Measurements from ENCODE around the gene C10orf90. TPM values are rescaled to one million over a fixed set of nuclear protein-coding genes. Genes with fewer than 3 reads are reported as not detected.
"Not testable (repeated sequence)": the region's sequence is repeated elsewhere in the genome, so short reads cannot be mapped to it uniquely, and the experiment has no call there.

Gene C10orf90
- total and polyA plus RNA-seq, 9 donors: not detected

DNA sequence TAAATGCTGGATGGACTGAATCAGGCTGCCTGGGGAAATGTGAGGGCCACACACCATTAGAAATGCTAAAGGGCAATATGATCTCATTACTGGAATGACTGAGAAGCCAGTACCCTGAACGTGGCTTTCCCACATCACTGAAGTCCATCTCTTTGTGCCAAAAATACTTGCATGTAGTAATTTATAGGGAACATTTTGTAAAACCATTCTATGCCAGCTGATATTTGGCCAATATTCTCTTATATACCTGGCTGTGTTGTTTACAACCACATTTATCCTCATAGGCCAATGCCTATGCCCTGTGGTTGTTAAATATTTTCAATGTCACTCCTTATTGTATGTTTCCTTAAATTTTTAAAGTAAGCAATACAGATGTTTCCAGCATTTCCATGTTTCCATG is 111.6 kb downstream of the C10orf90 start:
- Histone ChIP-seq H3K27ac (no peak overlapping the region), H3K4me3 (no peak overlapping the region), H3K9me3 (no peaks in the 10 kb centered on the region), H3K4me1 (ENCODE audit: insufficient read depth) (peaks cover 1% of the 10 kb centered on the region), H3K36me3 (no peaks in the 10 kb centered on the region), H3K27me3 (no peaks in the 10 kb centered on the region)
- TF ChIP-seq EP300 (IDR thresholded peaks at IDR 0.05) (no peak), POLR2A (IDR thresholded peaks at IDR 0.05) (no peak)
- TF ChIP-seq, protein P1, sequence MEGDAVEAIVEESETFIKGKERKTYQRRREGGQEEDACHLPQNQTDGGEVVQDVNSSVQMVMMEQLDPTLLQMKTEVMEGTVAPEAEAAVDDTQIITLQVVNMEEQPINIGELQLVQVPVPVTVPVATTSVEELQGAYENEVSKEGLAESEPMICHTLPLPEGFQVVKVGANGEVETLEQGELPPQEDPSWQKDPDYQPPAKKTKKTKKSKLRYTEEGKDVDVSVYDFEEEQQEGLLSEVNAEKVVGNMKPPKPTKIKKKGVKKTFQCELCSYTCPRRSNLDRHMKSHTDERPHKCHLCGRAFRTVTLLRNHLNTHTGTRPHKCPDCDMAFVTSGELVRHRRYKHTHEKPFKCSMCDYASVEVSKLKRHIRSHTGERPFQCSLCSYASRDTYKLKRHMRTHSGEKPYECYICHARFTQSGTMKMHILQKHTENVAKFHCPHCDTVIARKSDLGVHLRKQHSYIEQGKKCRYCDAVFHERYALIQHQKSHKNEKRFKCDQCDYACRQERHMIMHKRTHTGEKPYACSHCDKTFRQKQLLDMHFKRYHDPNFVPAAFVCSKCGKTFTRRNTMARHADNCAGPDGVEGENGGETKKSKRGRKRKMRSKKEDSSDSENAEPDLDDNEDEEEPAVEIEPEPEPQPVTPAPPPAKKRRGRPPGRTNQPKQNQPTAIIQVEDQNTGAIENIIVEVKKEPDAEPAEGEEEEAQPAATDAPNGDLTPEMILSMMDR (IDR thresholded peaks at IDR 0.05): no peak
- intact Hi-C loops (cut with DNase I): no loop called here
- DNase-seq: no peak
- WGBS, 3 donors: 0 to 30% (median 24%) methylated on average over 1 of the region's 1 CpG

DNA sequence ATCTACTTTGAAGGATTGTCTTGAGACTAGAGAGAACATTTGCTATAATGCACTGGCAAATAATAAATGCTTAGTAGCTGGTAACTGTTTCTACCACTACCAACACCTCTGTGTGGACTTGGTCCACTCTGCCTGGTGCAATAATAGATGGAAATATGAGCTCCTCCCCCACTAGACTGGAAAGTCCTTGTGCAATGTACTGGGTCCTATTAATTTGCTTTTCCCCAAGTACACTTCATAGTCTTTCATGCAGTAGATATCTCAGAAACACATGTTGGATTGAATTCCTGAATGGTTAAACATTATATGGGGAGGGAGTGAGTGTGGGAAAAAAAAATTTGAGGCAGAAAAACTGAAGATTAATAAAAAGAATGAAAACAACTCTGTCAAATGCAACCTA is 119.3 kb downstream of the C10orf90 start:
- intact Hi-C loops (cut with DNase I): no loop called here
- H3K27ac ChIP-seq: no peak overlapping the region
- H3K9me3 ChIP-seq: no peaks in the 10 kb centered on the region
- H3K27me3 ChIP-seq: no peaks in the 10 kb centered on the region
- no peak overlapping the region for H3K4me3 ChIP-seq
- DNase-seq: no peak
- H3K4me1 ChIP-seq (ENCODE audit: insufficient read depth): no peaks in the 10 kb centered on the region
- no peaks in the 10 kb centered on the region for H3K36me3 ChIP-seq
- no peak for TF ChIP-seq POLR2A (IDR thresholded peaks at IDR 0.05)
- TF ChIP-seq EP300 (IDR thresholded peaks at IDR 0.05): no peak
- TF ChIP-seq, protein P1 (IDR thresholded peaks at IDR 0.05): no peak

DNA sequence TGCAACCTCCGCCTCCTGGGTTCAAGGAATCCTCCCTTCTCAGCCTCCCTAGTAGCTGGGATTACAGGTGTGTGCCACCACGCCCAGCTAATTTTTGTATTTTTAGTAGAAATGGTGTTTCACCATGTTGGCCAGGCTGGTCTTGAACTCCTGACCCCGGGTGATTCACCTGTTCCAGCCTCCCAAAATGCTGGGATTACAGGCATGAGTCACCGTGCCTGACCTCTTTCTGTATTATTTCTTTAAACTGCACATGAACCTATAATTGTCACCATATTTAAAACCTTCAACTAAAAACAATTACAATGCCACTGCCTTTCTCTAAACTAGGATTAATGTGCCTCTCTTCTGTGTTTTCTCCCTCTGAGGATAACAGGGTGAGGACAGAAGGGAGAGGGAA is 119.9 kb downstream of the C10orf90 start:
- DNase-seq; H3K36me3 ChIP-seq; intact Hi-C loops (cut with DNase I); H3K27me3 ChIP-seq; H3K9me3 ChIP-seq; H3K4me3 ChIP-seq; H3K27ac ChIP-seq; H3K4me1 ChIP-seq (ENCODE audit: insufficient read depth): not testable (repeated sequence)
- WGBS, 3 donors: 83 to 96% (median 86%) methylated on average over 4 of the region's 4 CpGs

DNA sequence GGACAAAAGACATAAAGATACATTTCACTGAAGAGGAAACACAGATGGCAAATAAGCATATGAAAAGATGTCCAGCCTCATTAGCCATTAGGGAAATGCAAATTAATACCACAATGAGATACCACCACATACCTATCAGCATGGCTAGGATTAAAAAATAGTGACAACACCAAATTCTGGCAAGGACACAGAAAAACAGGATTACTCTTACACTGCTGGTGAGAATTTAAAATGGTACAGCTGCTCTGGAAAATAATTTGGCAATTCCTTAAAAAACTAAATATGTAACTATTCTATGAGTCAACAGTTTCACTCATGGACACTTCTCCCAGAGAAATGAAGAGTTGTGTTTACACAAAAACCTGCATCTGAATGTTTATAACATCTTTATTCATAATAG is 121.1 kb downstream of the C10orf90 start:
- no peaks in the 10 kb centered on the region for H3K9me3 ChIP-seq
- H3K27ac ChIP-seq: no peak overlapping the region
- no peak for DNase-seq
- H3K27me3 ChIP-seq: no peaks in the 10 kb centered on the region
- intact Hi-C loops (cut with DNase I): no loop called here
- H3K36me3 ChIP-seq: no peaks in the 10 kb centered on the region
- no peaks in the 10 kb centered on the region for H3K4me1 ChIP-seq (ENCODE audit: insufficient read depth)
- TF ChIP-seq POLR2A (IDR thresholded peaks at IDR 0.05) (no peak), EP300 (IDR thresholded peaks at IDR 0.05) (no peak)
- TF ChIP-seq, protein P1 (IDR thresholded peaks at IDR 0.05): no peak
- no peak overlapping the region for H3K4me3 ChIP-seq

DNA sequence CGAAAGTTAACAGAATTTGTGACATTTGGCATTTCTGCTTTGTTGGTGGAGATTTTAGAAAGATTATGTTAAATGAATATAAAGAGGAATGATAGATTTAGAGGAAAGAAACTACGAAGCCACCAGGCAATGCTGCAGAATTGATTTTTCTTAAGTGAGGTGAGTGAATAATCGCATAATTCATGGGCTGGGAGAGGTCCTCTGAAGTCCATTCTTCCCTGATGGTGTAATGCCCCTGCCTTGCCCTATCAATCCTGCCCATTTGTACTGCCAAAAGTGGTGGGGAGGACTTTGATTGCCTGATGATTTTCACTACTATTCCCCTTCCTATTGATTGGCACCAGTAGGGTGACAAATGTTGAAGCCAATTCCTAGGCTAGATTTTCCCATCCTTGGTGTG is 125.9 kb downstream of the C10orf90 start:
- H3K9me3 ChIP-seq: no peaks in the 10 kb centered on the region
- no peaks in the 10 kb centered on the region for H3K4me1 ChIP-seq (ENCODE audit: insufficient read depth)
- no peaks in the 10 kb centered on the region for H3K27me3 ChIP-seq
- no peak for TF ChIP-seq POLR2A (IDR thresholded peaks at IDR 0.05)
- TF ChIP-seq, protein P1 (IDR thresholded peaks at IDR 0.05): no peak
- no peak for TF ChIP-seq EP300 (IDR thresholded peaks at IDR 0.05)
- intact Hi-C loops (cut with DNase I): no loop called here
- H3K27ac ChIP-seq: no peak overlapping the region
- 68 to 78% (median 78%) methylated on average over 3 of the region's 3 CpGs for WGBS, 3 donors
- no peak overlapping the region for H3K4me3 ChIP-seq
- no peaks in the 10 kb centered on the region for H3K36me3 ChIP-seq
- no peak for DNase-seq

Measured in ovary (tissue), 9 donors.